GM19455 (cell line): ENCODE results near the gene MAN1C1.

ENCODE experiments used
- ATAC-seq: cut with Tn5 transposase; IDR thresholded peaks from one replicate; pipeline ENCODE4 v1.9.1; 2021; ENCODE audit not compliant: unreplicated experiment

The MAN1C1 gene

GRCh38 chr1:25831569-25832196 is 215.1 kb downstream of the MAN1C1 start:
- no peak for ATAC-seq

GRCh38 chr1:25832336-25833037 is 215.9 kb downstream of the MAN1C1 start:
- ATAC-seq: no peak

- no peak for ATAC-seq
These were observed 216.6 kb downstream of the MAN1C1 start for GRCh38 chr1:25833158-25833557.
